Ureter (tissue), 1 donor: Measurements from ENCODE around the gene TEK. TPM values are rescaled to one million over a fixed set of nuclear protein-coding genes. Genes with fewer than 3 reads are reported as not detected.
"Not testable (repeated sequence)": the region's sequence is repeated elsewhere in the genome, so short reads cannot be mapped to it uniquely, and the experiment has no call there.

Experiments used
- DNase-seq: peaks from one replicate; pipeline ENCODE4 v3.0.0-alpha.2; 2020; ENCODE audit warnings: low spot score
- total RNA-seq: library from RNA; stranded (reverse); gene quantifications from one replicate; pipeline ENCODE4 v1.2.4, GENCODE V29; 2023
- donor health status: DM: yes; HTN: yes; CAD: no.

TEK gene
- total RNA-seq, 1 donor from 2014 or later, result 13.1 TPM

DNA sequence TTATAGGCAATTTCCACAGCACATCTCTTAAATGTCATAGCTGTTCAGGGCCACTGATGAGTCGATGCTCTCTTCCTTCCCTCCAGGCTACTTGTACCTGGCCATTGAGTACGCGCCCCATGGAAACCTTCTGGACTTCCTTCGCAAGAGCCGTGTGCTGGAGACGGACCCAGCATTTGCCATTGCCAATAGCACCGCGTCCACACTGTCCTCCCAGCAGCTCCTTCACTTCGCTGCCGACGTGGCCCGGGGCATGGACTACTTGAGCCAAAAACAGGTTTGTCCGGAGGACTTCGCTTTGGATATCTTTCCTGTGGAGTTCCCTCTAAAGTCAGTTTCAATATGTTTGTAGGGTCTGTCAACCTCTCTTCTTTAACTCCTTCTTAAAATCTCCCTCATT, 103.6 kb downstream of the TEK start:
- no peak for DNase-seq

DNA sequence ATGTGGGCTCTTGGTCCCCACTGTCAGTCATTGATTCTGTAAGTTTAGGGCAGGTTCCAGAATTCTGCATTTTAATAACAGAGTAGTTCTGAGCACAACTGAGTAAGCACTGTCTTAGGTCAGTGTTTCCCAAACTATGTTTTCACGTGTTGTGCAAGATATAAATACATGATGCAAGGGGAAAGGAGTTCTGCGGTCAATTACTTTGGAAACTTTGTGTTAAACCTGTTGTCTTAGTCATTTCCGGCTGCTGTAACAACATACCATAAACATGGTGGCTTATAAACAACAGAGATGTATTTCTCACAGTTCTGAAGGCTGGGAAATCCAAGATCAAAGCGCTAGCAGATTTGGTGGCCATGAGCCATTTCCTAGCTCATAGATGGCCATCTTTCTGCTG, 118.2 kb downstream of the TEK start:
- no peak for DNase-seq

DNA sequence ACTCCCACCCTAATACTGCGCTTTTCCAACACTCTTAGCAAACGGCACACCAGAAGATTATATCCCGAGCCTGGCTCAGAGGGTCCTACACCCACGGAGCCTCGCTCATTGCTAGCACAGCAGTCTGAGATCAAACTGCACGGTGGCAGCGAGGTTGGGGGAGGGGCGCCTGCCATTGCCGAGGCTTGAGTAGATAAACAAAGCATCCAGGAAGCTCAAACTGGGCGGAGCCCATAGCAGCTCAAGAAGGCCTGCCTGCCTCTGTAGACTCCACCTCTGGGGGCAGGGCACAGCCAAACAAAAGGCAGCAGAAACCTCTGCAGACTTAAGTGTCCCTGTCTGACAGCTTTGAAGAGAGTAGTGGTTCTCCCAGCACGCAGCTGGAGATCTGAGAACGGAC, 130.6 kb downstream of the TEK start:
- not testable (repeated sequence) for DNase-seq

DNA sequence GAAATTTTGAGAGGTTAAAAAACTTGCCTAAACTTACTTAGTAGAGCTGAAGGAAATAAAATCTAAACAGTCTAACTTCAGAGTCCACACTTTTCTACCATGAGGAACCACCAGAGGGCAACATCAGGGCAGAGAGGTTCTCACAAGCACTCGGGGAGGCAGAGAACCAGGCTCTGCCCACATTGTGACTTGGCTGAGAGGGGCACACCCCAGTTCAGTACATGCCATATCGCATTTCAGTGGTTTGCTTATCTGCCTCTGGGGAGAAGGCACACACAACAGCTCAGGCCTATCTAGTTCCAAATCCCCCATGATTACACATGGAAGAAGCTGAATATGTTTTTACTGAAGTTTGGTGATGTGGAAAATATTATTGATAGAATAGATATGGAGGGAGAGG, 138.7 kb downstream of the TEK start:
- DNase-seq, result peak; percentile 46

DNA sequence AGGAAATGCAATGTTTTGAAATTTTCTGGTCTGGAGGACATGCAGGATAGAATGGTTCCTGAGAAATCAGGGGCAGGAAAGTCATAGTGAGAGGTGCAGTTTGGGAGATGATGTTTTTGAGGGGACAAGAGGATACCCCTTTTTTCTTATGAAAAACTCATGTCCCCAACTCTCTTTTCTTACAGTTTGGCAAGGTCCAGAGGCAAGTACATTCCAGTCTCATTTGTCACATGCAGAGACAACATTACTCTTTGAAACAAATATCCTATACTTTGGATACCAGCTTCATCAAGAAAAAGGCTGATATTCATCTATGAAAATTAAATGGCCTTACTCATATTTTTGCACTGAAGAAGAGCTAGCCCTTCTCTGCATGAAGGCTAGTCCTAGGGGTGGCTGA, 139.7 kb downstream of the TEK start:
- no peak for DNase-seq

DNA sequence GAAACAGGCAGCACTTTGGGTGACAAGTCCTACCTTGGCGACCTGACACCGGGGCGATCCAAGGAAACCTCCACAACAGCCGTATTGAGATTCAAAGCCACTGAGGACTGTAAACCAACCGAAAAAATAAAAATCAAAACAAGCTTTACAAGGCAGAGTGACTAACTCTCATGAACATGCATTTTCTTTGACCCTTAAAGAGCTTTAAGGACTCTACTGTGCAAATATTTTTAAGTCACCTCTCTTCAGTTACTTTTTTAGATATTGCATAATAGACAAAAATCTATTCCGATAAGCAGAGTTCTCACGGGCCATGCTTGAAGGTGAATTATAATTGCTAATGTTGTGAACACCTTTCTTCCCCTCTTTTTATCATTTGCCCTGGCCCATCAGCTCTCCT, 149.6 kb downstream of the TEK start:
- DNase-seq, result no peak

DNA sequence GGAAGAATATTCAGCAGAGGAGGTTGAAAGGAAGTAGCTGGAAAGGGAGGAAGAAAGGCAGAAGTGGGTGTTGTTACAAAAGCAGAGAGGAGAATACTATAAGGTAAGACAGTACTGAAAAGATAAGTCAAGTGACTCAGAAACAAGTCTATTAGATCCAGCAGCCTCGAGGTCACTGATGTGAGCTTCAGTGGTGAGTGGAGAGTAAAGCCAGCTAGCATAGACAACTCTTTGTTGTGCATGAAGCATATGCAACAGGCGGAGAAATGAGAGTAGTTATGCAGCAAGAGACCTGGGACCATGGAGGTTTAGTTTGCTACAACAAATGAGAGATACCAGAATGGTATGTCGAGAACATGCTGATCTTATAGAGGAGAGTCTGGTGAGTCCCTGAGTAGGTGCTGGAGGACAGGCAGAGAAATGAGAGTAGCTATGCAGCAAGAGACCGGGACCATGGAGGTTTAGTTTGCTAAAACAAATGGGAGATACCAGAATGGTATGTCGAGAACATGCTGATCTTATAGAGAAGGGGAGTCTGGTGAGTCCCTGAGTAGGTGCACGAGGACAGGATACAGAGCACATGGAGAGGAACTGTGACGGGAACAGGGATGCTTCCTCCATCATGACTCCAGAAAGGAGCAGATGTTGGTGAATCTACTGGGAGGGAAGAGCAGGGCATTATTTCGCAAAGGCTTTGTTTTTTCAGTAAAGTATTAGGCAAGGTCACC, 151.9 kb downstream of the TEK start:
- DNase-seq, result no peak

DNA sequence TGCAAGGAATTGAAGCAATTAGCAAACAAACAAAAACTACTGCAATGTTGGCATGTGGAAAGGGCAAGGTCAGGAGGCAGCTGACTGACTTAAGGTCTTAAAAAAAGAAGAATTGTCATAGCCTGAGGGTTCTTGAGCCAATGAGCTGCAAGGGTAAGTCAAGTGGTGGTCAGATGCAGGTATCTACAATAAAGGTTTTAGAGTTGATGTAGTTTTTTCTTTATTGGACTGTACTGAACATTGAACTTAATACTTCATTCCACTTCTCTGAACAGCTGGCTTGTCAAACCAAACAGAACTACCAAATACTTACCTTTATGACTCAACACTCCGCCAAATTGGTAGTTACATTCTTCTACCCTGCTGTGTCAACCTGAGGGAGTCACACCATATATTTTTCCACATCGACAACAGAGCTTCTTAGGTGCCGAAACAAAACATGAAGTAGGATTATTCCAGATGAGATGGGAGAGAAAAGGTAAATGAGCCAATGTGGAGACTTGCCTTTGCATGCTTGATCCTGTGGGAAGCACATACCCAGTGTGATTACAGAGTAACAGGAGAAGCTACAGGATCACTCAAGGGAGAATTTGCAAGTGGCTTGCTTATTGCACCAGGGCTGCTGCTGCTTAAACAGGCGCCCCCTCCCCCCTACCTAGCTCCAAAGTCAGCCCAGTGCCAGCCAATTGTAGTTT, 152.6 kb downstream of the TEK start:
- no peak for DNase-seq

DNA sequence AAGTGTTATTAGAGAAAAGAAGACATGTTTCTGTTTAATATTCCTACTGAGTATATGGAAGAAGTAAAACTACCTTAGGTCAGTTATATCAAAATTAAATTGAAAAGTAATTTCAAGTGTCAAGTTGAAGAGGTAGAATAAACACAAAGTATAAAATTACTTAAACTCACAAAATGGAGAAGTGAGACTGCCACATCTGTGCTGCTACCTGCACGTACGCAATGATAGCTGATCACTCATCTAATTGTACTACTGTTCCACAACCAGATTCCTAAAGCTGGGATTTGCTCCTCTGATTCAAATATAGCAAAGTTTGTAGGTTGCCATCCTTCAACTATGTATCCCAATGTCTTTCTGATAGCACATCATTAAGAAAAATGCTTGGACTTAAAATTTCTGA, 163.1 kb downstream of the TEK start:
- DNase-seq, result no peak

DNA sequence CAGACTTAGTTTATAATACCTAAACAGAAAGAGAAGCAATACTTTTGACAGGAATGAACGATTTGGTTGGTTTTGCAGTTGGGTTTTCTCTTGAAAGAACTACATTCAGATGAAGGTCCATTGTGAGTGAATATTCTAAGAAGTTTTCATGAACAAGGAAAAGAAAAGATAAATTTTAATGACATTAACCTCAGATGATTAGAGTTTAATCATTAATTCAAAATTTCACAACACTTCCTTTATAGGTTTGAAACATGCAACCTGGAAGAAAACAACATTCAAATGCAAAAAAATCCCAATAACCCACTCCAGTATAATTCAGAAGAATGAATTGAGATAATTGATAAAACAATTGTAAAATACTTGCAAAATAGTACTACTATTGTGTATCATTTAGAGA, 164.2 kb downstream of the TEK start:
- no peak for DNase-seq

DNA sequence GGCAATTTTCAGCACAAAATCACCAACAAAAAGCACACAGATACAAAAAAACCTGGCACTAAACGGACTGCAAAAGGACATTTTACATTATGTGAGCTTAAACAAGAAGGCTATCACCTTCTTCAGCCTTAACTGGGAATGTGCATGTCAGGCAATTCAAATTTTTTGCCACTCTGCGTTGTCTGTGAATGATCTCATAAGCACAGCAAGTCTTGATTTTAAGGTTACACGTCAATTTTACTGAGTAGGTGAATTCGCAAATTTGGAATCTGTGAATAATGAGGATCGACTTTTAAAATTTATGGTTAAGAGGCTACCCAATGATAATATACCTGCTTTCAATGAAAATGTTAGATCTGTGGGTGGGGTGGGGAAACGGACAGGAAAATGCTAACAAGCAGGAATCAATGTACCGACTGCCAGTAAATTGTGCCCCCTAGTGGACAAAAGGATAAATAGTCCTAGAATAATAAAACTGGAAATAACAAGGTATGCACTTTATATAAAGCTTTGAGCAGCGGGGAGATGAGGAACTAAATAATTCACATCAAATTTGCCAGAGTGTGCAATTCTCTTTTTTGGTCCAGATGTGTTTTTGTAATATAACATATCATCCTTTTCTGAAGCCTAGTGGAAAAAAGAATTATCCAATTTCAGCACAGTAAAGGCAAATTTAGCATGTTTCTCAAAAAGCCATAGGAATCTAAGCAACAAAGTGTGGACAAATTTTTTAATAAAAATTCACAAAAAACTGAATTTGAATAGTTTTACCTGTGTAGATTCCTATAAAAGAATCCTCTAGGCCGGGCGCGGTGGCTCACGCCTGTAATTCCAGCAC, 167.4 kb downstream of the TEK start:
- no peak for DNase-seq

DNA sequence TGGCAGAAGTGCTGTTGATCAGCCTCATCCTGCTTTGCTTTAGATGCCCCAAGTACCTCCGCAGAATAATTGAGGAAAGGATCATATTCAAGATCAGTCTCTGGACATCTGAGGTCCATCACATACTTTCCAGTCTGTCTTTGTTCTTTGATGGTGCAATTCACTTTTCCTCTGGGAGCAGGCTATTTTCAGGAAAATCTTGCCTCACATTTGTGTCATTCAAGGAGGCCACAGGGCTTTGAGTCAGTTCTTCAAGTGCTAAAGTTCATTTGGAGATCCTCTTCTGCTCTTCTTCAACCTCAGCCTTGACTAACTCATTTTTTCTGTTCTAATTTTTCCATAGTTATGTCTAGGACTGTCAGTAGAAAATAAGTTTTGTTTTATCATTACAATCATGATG, 169.3 kb downstream of the TEK start:
- no peak for DNase-seq

DNA sequence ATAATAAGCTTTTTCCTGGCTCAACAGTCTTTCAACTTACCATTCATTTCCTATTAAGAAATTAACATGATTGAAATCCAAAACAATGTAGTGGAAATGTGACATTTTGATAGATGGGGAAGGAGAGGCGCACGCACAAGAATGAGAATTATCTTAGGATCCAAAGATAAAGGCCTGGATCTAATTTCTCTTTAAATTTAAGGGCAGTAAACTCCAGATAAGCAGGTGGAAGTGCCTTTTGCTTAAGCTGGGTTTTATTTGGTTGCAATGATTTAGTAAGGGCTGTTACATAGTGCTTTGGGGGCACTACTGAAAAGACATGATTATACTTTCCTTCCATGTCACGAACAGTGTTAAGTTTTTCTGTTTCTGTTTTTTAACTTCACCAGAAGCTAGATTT, 170.6 kb downstream of the TEK start:
- no peak for DNase-seq

Other genes with a start within 250 kb of the TEK start
- gene CAAP1, start 216.4 kb upstream of the TEK start, total RNA-seq, result 14.2 TPM
- gene PLAA, start 162.0 kb upstream of the TEK start, total RNA-seq, result 26.0 TPM
- 21.7 TPM for gene IFT74, start 152.8 kb upstream of the TEK start, total RNA-seq
- gene LRRC19, start 103.6 kb upstream of the TEK start, total RNA-seq, result not detected
- gene EQTN, start 187.9 kb downstream of the TEK start, total RNA-seq, result 0.44 TPM